HepG2 (cell line): Measurements from ENCODE around the gene SLC16A3. TPM values are rescaled to one million over a fixed set of nuclear protein-coding genes. Genes with fewer than 3 reads are reported as not detected.

Experiments used
- HMG20A ChIP-seq: IDR thresholded peaks from 2 replicates; pipeline ENCODE4 v1.6.1; 2016; ENCODE audit warnings: borderline replicate concordance
- IRF2 ChIP-seq: IDR thresholded peaks from 2 replicates; pipeline ENCODE4 v1.6.1; 2018; ENCODE audit warnings: missing genetic modification reagents, missing compliant biosample characterization
- MBD4 ChIP-seq: IDR thresholded peaks from 2 replicates; pipeline ENCODE4 v1.6.1; 2012; ENCODE audit warnings: low read length, inconsistent platforms, borderline replicate concordance
- MEIS1 ChIP-seq: sonication (generic); formaldehyde crosslinking; IDR thresholded peaks from 2 replicates; pipeline ENCODE4 v1.9.0; 2021; ENCODE audit warnings: mild to moderate bottlenecking, missing genetic modification reagents, moderate library complexity, borderline replicate concordance
- MYC ChIP-seq: sonication (generic); formaldehyde crosslinking; IDR thresholded peaks from 2 replicates; pipeline ENCODE4 v1.9.0; 2021; ENCODE audit warnings: missing genetic modification reagents, borderline replicate concordance
- NFATC3 ChIP-seq: sonication (generic); formaldehyde crosslinking; IDR thresholded peaks from 2 replicates; pipeline ENCODE4 v1.5.1; 2020; ENCODE audit warnings: mild to moderate bottlenecking, missing genetic modification reagents
- POLR2AphosphoS5 ChIP-seq: IDR thresholded peaks from 2 replicates; pipeline ENCODE4 v1.6.1; 2012; ENCODE audit warnings: low read depth, low read length
- RBFOX2 ChIP-seq: fragments of 200-400 bp; formaldehyde crosslinking; IDR thresholded peaks from 2 replicates; pipeline ENCODE4 v1.6.1; 2017; ENCODE audit warnings: low read depth, mild to moderate bottlenecking, low read length
- SOX5 ChIP-seq: IDR thresholded peaks from 2 replicates; pipeline ENCODE4 v1.6.1; 2016; ENCODE audit warnings: borderline replicate concordance
- ZNF143 ChIP-seq: sonication (generic); formaldehyde crosslinking; IDR thresholded peaks from 2 replicates; pipeline ENCODE4 v1.4.0; 2020; ENCODE audit warnings: missing genetic modification reagents
- ZNF296 ChIP-seq: sonication (generic); formaldehyde crosslinking; conservative IDR thresholded peaks from 2 replicates; pipeline ENCODE4 v1.5.0; 2020; ENCODE audit warnings: mild to moderate bottlenecking, missing genetic modification reagents
- ZNF383 ChIP-seq: sonication (generic); formaldehyde crosslinking; IDR thresholded peaks from 2 replicates; pipeline ENCODE4 v1.4.0; 2020; ENCODE audit warnings: missing genetic modification reagents, mild to moderate bottlenecking, borderline replicate concordance
- ZNF569 ChIP-seq: sonication (generic); formaldehyde crosslinking; IDR thresholded peaks from 2 replicates; pipeline ENCODE4 v1.5.0; 2020; ENCODE audit warnings: mild to moderate bottlenecking, missing genetic modification reagents, moderate library complexity, borderline replicate concordance
- ZNF761 ChIP-seq: sonication (generic); formaldehyde crosslinking; conservative IDR thresholded peaks from 2 replicates; pipeline ENCODE4 v1.4.0; 2020; ENCODE audit warnings: mild to moderate bottlenecking, missing genetic modification reagents
- ZNF772 ChIP-seq: sonication (generic); formaldehyde crosslinking; IDR thresholded peaks from 2 replicates; pipeline ENCODE4 v1.5.0; 2020; ENCODE audit warnings: mild to moderate bottlenecking, missing genetic modification reagents
- ZSCAN9 ChIP-seq: IDR thresholded peaks from 2 replicates; pipeline ENCODE4 v1.6.1; 2016; ENCODE audit warnings: borderline replicate concordance
- polyA plus RNA-seq, 8 experiments: library from polyadenylated mRNA; depleted of rRNA in 3 of 8; stranded (reverse) in 7 of 8; unstranded in 1 of 8; fragments of >200 nt; fragmentation: Illumina TruSeq in 4 of 8; extraction: Trizol in 4 of 8; gene quantifications; 2 replicates each; pipeline versions ENCODE4 v1.2.1 to v1.2.3, GENCODE V29; 2011 to 2016; ENCODE audit warnings: low read depth in 4 of 8, missing spikeins in 1 of 8, mixed read lengths in 1 of 8; ENCODE audit not compliant: insufficient read depth in 1 of 8
- total RNA-seq, 5 experiments: library from RNA; depleted of rRNA; stranded (reverse); fragments of >200 nt; fragmentation: Illumina TruSeq; extraction: Trizol; gene quantifications; 2 replicates each; pipeline ENCODE4 v1.2.3, GENCODE V29; 2016; ENCODE audit warnings: low read depth in 1 of 5
- TF ChIP-seq, protein P1 (sequence below): sonication (generic); formaldehyde crosslinking; IDR thresholded peaks from 2 replicates; pipeline ENCODE4 v1.9.0; 2021; ENCODE audit warnings: missing genetic modification reagents, mild to moderate bottlenecking, borderline replicate concordance
- TF ChIP-seq, protein P2 (sequence below): sonication (generic); formaldehyde crosslinking; IDR thresholded peaks from 2 replicates; pipeline ENCODE4 v1.8.0; 2022; ENCODE audit warnings: missing genetic modification reagents, mild to moderate bottlenecking, inconsistent platforms, borderline replicate concordance
- TF ChIP-seq, protein P3 (sequence below): sonication (generic); formaldehyde crosslinking; conservative IDR thresholded peaks from 2 replicates; pipeline ENCODE4 v1.8.1; 2023; ENCODE audit warnings: missing genetic modification reagents
- TF ChIP-seq, protein P4 (sequence below): sonication (generic); formaldehyde crosslinking; IDR thresholded peaks from 2 replicates; pipeline ENCODE4 v1.4.0; 2020; ENCODE audit warnings: missing genetic modification reagents, borderline replicate concordance
- TF ChIP-seq, protein P5 (sequence below): sonication (generic); formaldehyde crosslinking; conservative IDR thresholded peaks from 2 replicates; pipeline ENCODE4 v1.8.0; 2022; ENCODE audit warnings: mild to moderate bottlenecking, moderate library complexity, missing genetic modification reagents

SLC16A3 gene
- total and polyA plus RNA-seq, 2 of the 13 experiments (the other 11 are each of a cell fraction or from before 2014, with no cell fraction given) = 242 to 349 TPM

DNA sequence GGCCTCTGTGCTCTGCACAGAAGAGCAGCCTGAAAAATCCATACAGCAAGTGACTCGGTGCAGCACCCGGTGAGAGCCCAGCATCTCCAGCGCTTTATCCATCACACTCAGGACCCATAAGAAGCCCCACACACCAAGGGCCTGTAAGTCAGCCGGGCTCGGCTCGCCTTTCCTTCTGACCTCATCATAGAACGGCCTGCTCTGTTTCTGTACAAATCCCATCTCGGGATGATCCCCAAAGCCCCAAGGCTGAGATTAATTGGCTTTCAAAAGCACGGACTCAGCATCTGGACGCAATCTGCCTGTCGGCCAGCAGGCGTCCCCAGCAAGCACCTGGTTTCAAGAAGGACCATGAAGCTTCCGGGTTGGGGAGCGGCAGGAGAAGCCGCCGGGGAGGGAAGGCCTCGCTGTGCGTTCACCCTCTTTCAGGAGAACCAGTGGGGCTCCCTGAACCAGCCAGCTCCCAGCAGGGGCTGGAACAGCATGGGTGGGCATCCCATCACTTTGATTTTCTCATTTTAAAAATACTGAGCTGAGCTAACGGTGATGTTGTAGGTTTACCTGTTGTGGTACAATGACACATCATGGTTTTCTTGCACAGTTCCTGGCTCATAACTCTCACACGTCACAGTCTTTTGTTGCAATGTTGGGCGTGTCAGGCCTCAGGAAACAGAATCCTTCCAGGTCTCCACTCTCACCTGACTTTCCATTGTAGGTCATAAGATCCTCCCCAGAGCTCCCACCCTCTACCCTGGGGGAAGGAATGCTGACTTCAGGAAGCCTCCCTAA, 22.9 kb upstream of the SLC16A3 start (continued):
- TF ChIP-seq POLR2AphosphoS5 (peak; percentile 58), ZNF569 (no peak), HMG20A (no peak; the same call in 1 of the 2 replicates), MBD4 (no peak), ZNF143 (CRISPR knock-in tag) (no peak), MYC (CRISPR knock-in tag) (peak; percentile 65; the same call in 1 of the 2 replicates), IRF2 (CRISPR knock-in tag) (peak; percentile 90), ZNF383 (CRISPR knock-in tag) (no peak), MEIS1 (CRISPR knock-in tag) (no peak), ZNF772 (CRISPR knock-in tag) (peak; percentile 69; the same call in 1 of the 2 replicates), SOX5 (CRISPR knock-in tag) (peak; percentile 52; the same call in 1 of the 2 replicates), ZNF296 (no peak), NFATC3 (CRISPR knock-in tag) (0 out of 2 replicates have a peak, but pooled peaks have one; percentile 26), RBFOX2 (peak; percentile 23; the same call in 1 of the 2 replicates), ZSCAN9 (CRISPR knock-in tag) (peak; percentile 74; the same call in 1 of the 2 replicates), ZNF761 (no peak)
- TF ChIP-seq, protein P1, sequence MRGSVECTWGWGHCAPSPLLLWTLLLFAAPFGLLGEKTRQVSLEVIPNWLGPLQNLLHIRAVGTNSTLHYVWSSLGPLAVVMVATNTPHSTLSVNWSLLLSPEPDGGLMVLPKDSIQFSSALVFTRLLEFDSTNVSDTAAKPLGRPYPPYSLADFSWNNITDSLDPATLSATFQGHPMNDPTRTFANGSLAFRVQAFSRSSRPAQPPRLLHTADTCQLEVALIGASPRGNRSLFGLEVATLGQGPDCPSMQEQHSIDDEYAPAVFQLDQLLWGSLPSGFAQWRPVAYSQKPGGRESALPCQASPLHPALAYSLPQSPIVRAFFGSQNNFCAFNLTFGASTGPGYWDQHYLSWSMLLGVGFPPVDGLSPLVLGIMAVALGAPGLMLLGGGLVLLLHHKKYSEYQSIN (CRISPR knock-in tag) = no peak
- TF ChIP-seq, protein P2, sequence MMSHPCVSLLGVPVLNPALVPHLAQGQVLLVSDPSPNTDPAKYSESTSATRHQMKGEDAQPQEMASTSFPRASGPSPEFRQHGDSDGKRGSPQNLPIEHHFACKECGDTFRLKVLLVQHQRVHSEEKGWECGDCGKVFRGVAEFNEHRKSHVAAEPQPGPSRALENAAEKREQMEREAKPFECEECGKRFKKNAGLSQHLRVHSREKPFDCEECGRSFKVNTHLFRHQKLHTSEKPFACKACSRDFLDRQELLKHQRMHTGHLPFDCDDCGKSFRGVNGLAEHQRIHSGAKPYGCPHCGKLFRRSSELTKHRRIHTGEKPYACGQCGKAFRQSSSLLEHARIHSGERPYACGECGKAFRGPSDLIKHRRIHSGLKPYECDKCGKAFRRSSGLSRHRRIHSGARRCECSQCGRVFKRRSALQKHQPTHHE (CRISPR knock-in tag) = no peak; the same call in 1 of the 2 replicates
- TF ChIP-seq, protein P3, sequence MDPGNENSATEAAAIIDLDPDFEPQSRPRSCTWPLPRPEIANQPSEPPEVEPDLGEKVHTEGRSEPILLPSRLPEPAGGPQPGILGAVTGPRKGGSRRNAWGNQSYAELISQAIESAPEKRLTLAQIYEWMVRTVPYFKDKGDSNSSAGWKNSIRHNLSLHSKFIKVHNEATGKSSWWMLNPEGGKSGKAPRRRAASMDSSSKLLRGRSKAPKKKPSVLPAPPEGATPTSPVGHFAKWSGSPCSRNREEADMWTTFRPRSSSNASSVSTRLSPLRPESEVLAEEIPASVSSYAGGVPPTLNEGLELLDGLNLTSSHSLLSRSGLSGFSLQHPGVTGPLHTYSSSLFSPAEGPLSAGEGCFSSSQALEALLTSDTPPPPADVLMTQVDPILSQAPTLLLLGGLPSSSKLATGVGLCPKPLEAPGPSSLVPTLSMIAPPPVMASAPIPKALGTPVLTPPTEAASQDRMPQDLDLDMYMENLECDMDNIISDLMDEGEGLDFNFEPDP (CRISPR knock-in tag) = 0 out of 2 replicates have a peak, but pooled peaks have one; percentile 62
- TF ChIP-seq, protein P4, sequence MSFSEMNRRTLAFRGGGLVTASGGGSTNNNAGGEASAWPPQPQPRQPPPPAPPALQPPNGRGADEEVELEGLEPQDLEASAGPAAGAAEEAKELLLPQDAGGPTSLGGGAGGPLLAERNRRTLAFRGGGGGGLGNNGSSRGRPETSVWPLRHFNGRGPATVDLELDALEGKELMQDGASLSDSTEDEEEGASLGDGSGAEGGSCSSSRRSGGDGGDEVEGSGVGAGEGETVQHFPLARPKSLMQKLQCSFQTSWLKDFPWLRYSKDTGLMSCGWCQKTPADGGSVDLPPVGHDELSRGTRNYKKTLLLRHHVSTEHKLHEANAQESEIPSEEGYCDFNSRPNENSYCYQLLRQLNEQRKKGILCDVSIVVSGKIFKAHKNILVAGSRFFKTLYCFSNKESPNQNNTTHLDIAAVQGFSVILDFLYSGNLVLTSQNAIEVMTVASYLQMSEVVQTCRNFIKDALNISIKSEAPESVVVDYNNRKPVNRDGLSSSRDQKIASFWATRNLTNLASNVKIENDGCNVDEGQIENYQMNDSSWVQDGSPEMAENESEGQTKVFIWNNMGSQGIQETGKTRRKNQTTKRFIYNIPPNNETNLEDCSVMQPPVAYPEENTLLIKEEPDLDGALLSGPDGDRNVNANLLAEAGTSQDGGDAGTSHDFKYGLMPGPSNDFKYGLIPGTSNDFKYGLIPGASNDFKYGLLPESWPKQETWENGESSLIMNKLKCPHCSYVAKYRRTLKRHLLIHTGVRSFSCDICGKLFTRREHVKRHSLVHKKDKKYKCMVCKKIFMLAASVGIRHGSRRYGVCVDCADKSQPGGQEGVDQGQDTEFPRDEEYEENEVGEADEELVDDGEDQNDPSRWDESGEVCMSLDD (CRISPR knock-in tag) = 0 out of 2 replicates have a peak, but pooled peaks have one; percentile 33
- TF ChIP-seq, protein P5, sequence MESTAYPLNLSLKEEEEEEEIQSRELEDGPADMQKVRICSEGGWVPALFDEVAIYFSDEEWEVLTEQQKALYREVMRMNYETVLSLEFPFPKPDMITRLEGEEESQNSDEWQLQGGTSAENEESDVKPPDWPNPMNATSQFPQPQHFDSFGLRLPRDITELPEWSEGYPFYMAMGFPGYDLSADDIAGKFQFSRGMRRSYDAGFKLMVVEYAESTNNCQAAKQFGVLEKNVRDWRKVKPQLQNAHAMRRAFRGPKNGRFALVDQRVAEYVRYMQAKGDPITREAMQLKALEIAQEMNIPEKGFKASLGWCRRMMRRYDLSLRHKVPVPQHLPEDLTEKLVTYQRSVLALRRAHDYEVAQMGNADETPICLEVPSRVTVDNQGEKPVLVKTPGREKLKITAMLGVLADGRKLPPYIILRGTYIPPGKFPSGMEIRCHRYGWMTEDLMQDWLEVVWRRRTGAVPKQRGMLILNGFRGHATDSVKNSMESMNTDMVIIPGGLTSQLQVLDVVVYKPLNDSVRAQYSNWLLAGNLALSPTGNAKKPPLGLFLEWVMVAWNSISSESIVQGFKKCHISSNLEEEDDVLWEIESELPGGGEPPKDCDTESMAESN (CRISPR knock-in tag) = peak; percentile 77
